Skeletal muscle cell (primary cell): ENCODE results near the gene PLPP3.

Source experiments
- DNase-seq: peaks from one replicate; pipeline ENCODE4 v3.0.0-alpha.2; 2010; ENCODE audit warnings: low read depth
- H3K4me3 ChIP-seq: 2 replicates; pipeline ENCODE4 v1.5.1; 2011; ENCODE audit warnings: low read depth, mild to moderate bottlenecking, control low read depth, low read length, moderate library complexity

The PLPP3 gene

DNA sequence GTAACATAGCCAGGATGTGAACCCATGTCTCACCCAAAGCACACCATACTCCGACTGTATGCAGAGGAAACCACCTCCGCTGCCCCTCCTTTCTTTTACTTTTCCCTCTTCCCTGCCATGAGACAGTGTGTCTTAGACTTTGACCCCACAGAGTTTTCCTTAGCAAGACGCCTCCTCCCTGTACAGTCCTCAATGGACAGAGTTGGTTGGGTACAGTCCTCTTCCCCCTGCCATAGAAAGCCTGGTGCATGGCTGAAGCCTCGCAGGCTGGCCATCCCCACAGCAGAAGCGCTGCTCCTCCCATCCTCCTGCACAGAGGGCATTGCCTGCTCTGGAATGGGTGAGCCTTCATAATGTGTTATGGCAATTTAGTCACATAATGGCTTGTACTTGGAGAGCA is 127.9 kb downstream of the PLPP3 start:
- H3K4me3 ChIP-seq, result no peak overlapping the region
- DNase-seq, result no peak

DNA sequence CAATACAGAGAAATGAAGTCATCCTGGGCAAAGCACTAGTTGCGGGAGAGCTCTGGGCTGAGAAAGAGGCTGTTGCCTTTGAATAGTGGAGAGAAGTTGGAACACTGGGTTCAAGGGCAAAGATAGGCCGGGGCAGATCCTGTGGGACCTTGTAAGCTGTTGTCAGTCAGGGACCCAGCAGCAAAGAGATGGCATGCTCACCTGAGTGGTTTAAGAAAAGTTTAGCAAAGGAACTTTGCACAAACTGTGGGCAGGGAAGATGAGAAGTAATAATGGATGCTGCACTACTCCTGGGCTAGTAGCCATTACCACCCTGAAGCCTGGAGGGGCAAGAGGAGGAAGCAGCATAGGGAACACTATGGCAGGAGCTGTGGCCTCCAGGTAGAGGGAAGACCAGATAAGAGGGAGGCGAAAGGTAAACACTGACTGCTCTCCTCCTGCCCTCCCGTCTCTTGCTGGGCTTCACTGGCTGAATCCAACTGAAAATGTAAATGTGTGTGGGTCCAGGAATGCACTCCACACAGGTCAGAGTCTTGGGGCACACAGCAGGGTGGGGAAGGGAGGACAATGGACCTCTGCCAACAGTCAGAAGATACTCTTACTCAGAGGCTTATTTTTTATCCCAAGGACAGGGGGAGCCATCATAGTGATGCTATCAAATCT is 129.2 kb downstream of the PLPP3 start:
- no peak for DNase-seq
- H3K4me3 ChIP-seq, result no peak overlapping the region

DNA sequence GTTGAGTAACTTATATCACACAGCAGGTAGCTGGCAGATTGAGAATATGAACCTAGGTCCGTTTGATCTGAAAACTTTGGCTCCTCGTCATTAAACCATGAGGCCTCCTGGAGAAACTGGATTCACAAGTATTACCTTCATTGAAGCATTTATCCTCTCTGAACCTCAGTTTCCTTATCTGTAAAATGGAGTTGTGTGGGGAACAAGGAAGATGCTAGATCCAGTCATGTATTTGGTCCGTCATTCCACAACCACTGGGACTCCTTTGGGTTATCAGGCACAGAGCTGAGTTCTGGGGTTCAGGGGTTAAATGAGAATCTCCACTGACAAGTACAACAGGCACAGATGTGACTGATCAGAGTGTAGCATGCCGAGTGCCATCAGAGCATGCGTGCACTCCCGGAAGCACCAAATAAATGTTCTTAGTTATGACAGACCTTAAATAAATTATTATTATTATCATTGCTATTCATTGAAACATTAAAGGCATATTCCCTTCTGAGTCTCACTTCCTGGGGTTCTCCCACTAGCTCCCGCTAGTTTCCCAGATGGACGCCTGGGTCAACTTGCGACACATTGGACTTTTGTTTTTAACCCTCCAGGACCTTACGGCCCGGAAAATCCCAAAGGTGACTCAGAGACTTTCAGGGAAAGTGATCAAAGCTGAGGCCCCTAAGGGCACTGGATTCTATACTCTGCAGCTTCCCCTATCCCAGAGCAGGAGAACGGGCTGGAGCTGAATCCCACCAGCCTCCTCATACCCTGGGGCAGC is 130.6 kb downstream of the PLPP3 start:
- no peak overlapping the region for H3K4me3 ChIP-seq
- DNase-seq, result no peak

DNA sequence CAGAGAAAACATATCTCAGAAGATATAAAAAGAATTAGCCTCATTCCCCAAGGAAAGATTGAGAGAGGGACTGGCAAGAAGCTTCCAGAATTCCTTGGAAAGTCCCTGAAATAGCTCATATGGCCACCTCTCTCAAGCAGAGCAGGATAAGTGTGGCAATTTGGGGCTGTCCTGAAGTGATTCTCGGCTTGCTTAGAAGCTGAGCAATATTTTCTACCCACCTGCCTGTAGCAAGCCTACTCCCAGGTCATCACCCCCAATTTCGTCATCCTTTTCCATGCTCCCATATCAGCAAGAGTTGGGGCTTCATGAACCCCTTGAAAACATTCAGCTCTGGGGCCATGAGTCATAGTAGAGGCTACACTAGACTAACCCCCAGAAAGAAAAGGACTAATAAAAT is 131.5 kb downstream of the PLPP3 start:
- no peak for DNase-seq
- no peak overlapping the region for H3K4me3 ChIP-seq

DNA sequence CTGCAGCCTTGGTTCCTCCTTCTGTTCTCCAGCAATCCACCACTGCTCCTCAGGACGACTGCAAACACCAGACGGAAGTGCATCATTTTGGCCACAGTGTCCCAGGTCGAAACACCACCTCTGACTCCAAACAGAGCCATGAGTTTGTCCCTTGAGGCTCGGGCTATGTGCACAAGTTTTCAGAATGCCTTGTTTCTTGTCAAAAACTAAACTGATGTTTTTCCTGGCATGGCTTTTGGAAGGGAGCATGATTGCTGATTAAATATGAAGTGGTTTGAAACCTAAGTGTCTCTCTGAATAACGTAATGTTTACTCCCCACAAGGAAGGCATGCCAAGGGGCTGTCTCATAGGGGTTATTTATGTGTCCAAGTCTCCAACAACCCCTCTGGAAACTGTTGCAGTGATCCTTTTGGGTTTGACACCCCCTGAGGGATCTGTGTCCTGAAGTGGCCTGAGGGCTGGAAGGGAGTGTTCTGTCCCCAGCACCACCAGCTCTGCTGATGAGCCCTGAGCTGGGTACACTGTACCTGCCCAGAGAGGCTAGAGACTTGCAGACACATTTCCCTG is 132.7 kb downstream of the PLPP3 start:
- no peak overlapping the region for H3K4me3 ChIP-seq
- no peak for DNase-seq

DNA sequence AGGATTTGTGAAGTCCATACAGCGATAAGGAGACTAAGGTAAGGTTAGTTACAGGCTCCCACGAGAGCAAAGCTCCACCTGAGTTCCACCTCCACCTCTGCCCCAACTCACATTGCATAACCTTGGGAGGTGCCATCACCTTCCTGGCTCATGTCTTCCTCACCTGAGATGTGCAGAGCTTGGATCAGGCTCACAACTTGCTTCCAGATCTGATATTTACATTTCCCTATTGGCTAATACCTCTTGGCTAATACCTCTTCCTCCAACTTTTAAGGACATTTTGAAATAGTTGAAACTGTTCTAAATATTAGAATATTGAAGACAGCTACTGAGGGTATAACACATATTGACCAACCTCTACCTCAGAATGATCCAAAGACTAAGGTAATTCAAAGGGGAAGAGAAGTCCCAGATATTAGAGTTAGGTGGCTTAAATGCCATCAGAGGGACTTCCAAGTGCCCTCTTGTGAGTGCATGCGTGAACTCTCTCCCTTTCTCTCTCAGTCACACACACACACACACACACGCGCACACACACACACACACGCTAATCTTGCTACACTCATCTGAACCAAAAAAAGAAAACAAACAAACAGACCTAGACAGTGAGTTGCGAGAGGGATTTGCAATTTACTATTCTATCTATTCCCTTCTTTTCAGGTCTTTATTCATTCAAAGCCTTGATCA is 134.3 kb downstream of the PLPP3 start:
- H3K4me3 ChIP-seq, result no peak overlapping the region
- no peak for DNase-seq
